Thoracic aorta (tissue), 2 donors: ENCODE measurements around the gene MSH2. TPM values are rescaled to one million over a fixed set of nuclear protein-coding genes. Genes with fewer than 3 reads are reported as not detected.

ENCODE experiments used
- ATAC-seq: fragments of 150-250 bp; one replicate; pipeline ENCODE4 v1.8.0; 2017; ENCODE audit warnings: low read depth; ENCODE audit not compliant: insufficient number of reproducible peaks, low FRiP score
- DNase-seq: peaks from one replicate; pipeline ENCODE4 v3.0.0-alpha.2; 2020; ENCODE audit warnings: low spot score
- H3K27ac ChIP-seq, 2 donors: fragments of 200-600 bp; sonication (generic); 1 replicate in 1 of 2; 2 replicates in 1 of 2; pipeline ENCODE4 v1.5.1; 2016; ENCODE audit warnings: mild to moderate bottlenecking in 2 of 2, moderate library complexity in 2 of 2
- H3K27me3 ChIP-seq: fragments of 200-600 bp; sonication (generic); replicated peaks from 2 replicates; pipeline ENCODE4 v1.6.0; 2016; ENCODE audit warnings: mild to moderate bottlenecking; ENCODE audit not compliant: insufficient read depth
- H3K36me3 ChIP-seq: fragments of 200-600 bp; sonication (generic); one replicate; pipeline ENCODE4 v1.5.1; 2016
- H3K4me1 ChIP-seq, 2 donors: fragments of 200-600 bp; sonication (generic); 1 replicate in 1 of 2; 2 replicates in 1 of 2; pipeline versions ENCODE4 v1.5.1 to v1.6.0; 2016; ENCODE audit warnings: low read depth in 2 of 2, mild to moderate bottlenecking in 1 of 2; ENCODE audit not compliant: control insufficient read depth in 1 of 2
- H3K4me3 ChIP-seq: fragments of 200-600 bp; sonication (generic); 2 replicates; pipeline ENCODE4 v1.5.1; 2016; ENCODE audit warnings: mild to moderate bottlenecking
- H3K9me3 ChIP-seq: fragments of 200-600 bp; sonication (generic); 2 replicates; pipeline ENCODE4 v1.5.1; 2016
- total RNA-seq, 2 donors: library from RNA; depleted of rRNA; stranded (reverse); fragments of >200 nt; gene quantifications; one replicate each; pipeline versions ENCODE4 v1.1.0 to v1.2.3, GENCODE V29; 2016
- TF ChIP-seq, protein P1 (sequence below): fragments of 200-600 bp; sonication (generic); IDR thresholded peaks from one replicate; pipeline ENCODE4 v1.5.1; 2019; ENCODE audit warnings: antibody characterized with exemption

Gene MSH2
- total RNA-seq, 2 donors from 2014 or later, result 4.7 to 9.6 TPM

DNA sequence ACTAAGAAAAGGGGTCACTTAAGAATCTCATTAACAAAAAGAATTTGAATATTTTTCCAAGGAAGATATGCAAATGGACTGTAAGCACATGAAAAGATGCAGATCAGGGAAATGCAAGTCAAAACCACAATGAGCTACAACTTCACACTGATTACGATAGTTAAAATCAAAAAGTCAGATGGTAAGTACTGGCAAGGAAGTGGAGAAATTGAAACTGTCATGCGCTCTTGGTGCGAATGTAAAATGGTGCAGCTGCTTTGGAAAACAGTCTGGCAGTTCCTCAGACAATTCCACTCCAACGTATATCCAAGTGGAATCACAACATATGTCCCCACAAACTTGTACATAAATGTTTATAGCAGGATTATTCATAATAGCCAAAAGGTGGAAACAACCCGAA, 81.4 kb downstream of the MSH2 start:
- H3K27me3 ChIP-seq, result no peaks in the 10 kb centered on the region
- ATAC-seq (no peak), DNase-seq (no peak)
- H3K4me3 ChIP-seq, result no peak overlapping the region
- TF ChIP-seq, protein P1, sequence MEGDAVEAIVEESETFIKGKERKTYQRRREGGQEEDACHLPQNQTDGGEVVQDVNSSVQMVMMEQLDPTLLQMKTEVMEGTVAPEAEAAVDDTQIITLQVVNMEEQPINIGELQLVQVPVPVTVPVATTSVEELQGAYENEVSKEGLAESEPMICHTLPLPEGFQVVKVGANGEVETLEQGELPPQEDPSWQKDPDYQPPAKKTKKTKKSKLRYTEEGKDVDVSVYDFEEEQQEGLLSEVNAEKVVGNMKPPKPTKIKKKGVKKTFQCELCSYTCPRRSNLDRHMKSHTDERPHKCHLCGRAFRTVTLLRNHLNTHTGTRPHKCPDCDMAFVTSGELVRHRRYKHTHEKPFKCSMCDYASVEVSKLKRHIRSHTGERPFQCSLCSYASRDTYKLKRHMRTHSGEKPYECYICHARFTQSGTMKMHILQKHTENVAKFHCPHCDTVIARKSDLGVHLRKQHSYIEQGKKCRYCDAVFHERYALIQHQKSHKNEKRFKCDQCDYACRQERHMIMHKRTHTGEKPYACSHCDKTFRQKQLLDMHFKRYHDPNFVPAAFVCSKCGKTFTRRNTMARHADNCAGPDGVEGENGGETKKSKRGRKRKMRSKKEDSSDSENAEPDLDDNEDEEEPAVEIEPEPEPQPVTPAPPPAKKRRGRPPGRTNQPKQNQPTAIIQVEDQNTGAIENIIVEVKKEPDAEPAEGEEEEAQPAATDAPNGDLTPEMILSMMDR, result no peak
- no peaks in the 10 kb centered on the region for H3K36me3 ChIP-seq
- H3K9me3 ChIP-seq, result no peaks in the 10 kb centered on the region
- H3K27ac ChIP-seq, result no peak overlapping the region
- H3K4me1 ChIP-seq, result no peaks in the 10 kb centered on the region

DNA sequence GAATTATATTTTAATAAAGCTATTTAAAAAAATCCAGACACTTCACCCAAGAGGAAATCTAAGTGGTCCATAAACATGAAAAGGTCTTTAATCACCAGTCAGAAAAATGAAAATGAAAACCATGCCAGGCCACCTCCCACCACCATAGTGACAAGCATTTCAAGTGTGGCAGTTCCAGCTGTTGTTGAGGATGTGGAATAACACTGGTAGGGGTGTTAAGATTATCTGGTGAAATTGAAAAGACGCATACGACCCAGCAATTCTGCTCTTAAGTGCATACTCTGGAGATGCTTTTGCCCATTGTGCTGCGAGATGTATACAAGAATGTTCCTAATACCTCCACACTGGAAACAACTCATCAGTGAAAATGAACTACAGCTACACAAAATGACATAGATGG, 82.2 kb downstream of the MSH2 start:
- TF ChIP-seq, protein P1, result no peak
- no peaks in the 10 kb centered on the region for H3K9me3 ChIP-seq
- DNase-seq (no peak), ATAC-seq (no peak)
- H3K27ac ChIP-seq, result no peak overlapping the region
- H3K27me3 ChIP-seq, result no peaks in the 10 kb centered on the region
- H3K4me1 ChIP-seq, result no peaks in the 10 kb centered on the region
- no peak overlapping the region for H3K4me3 ChIP-seq
- no peaks in the 10 kb centered on the region for H3K36me3 ChIP-seq

DNA sequence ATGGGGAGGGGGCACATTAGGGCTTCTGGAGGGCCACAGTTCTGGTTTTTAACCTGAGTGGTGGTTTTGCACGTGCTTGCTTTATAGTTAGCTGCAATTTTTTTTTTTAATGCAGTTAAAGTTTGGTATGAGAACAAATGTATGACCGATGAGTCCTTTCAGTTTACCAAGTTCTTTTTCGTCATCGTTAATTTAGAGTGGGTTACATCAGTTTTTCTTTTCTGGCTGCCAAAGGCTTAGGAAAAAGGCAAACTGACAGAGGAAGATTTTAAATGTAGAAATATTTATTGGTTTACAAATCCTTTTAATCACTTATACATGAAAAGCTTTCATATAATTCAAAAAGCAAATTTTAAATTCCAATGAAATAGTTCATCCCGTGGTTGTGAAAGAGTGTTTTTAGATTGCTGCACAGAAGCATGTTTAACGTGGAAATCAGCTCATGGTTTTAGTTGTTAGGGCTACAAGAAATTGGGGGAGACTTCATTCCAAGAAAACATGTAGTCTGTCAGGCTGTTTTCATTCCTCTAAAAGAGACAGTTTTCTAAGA, 82.9 kb downstream of the MSH2 start:
- Histone ChIP-seq H3K27ac (no peak overlapping the region), H3K4me3 (no peak overlapping the region)

DNA sequence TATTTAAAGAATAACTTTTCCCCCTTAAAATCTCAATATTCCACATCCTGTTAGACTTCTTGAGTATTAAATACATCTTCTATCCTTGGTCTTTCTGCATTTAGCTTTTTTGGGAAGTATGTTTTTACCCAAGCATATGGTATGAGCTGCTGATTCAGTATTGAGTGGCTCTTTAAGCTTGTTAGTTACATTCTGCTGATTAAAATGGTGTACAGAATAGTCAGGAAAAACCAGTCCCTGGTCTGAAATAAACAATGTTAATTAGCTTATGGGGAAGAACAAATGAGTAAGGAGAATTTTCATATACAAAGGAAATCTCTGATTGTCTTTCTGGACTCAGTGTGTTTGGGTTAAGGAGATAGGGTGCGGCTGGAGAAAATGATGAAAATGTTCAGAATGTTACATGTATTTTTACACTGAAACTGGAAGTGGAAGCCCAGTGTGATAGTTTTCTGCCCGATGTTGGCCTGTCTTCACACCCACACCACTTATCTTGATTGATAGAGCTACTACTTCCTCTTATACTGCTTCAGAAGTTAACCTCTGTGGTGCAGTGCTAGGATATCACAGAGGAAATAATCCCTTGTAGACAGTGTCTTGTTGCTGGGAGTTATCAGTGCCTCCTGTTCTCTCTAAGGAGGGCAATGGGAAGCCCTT, 84.0 kb downstream of the MSH2 start:
- Histone ChIP-seq H3K27ac (no peak overlapping the region), H3K36me3 (no peaks in the 10 kb centered on the region), H3K9me3 (no peaks in the 10 kb centered on the region), H3K4me1 (no peaks in the 10 kb centered on the region), H3K4me3 (no peak overlapping the region), H3K27me3 (no peaks in the 10 kb centered on the region)
- ATAC-seq (no peak), DNase-seq (no peak)
- TF ChIP-seq, protein P1, result no peak

More for the DNA sequence above, 82.9 kb downstream of the MSH2 start:
- no peaks in the 10 kb centered on the region for H3K4me1 ChIP-seq
- H3K36me3 ChIP-seq, result no peaks in the 10 kb centered on the region
- ATAC-seq, result no peak
- no peaks in the 10 kb centered on the region for H3K9me3 ChIP-seq
- H3K27me3 ChIP-seq, result no peaks in the 10 kb centered on the region
- DNase-seq, result no peak
- TF ChIP-seq, protein P1, result no peak

DNA sequence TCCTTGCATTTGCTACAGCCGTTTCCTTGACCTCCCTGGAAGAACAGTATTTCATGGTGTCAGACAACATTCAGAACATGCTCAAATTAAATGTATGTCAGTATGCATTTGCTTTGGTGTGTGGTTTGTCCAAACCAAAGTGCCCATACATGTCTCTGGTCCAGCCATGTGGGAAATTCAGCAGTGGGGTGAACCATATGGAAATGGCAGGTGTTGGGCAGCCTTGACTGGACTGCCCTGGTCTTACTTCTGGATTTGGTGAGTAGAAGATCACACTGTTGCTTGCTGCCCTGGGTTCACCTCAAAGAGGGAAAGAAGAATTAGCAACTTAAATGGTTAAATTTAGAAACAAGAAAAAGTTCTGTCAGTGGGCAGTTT, 84.5 kb downstream of the MSH2 start:
- no peak for DNase-seq
- H3K4me1 ChIP-seq, result no peaks in the 10 kb centered on the region

More for the DNA sequence above, 84.5 kb downstream of the MSH2 start:
- no peaks in the 10 kb centered on the region for H3K9me3 ChIP-seq
- H3K4me3 ChIP-seq, result no peak overlapping the region
- TF ChIP-seq, protein P1, result no peak
- H3K36me3 ChIP-seq, result no peaks in the 10 kb centered on the region
- H3K27me3 ChIP-seq, result no peaks in the 10 kb centered on the region
- no peak overlapping the region for H3K27ac ChIP-seq
- no peak for ATAC-seq
